ENCODE measurements around the gene GHR.

DNA sequence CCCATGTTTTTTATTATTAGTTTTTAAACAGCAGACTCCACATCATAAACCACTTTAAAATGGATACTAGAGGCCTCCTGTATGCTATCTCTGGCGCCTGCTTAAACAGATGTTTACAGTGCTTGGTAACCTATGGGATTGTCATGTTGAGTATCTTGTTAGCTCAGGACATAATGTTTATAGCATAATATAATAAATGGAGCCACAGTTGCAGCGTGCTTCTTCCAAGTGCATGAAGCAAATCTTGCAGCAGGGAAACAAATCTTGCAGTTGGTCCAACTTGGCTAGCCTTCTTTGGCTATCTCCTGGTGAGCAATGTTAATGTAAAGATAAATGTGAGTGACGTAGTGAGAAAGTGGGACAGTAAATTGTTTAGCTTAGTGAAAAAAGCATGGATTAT is 2.8 kb downstream of the GHR start:
- TF ChIP-seq, protein P1, sequence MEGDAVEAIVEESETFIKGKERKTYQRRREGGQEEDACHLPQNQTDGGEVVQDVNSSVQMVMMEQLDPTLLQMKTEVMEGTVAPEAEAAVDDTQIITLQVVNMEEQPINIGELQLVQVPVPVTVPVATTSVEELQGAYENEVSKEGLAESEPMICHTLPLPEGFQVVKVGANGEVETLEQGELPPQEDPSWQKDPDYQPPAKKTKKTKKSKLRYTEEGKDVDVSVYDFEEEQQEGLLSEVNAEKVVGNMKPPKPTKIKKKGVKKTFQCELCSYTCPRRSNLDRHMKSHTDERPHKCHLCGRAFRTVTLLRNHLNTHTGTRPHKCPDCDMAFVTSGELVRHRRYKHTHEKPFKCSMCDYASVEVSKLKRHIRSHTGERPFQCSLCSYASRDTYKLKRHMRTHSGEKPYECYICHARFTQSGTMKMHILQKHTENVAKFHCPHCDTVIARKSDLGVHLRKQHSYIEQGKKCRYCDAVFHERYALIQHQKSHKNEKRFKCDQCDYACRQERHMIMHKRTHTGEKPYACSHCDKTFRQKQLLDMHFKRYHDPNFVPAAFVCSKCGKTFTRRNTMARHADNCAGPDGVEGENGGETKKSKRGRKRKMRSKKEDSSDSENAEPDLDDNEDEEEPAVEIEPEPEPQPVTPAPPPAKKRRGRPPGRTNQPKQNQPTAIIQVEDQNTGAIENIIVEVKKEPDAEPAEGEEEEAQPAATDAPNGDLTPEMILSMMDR (IDR thresholded peaks at IDR 0.05), result no peak
- no peak for TF ChIP-seq POLR2A (IDR thresholded peaks at IDR 0.05)
- no peak for TF ChIP-seq POLR2AphosphoS5 (IDR thresholded peaks at IDR 0.05)
- TF ChIP-seq EP300 (IDR thresholded peaks at IDR 0.05; ENCODE audit: low read depth), result no peak
